Raji (cell line): ENCODE data around the gene AP4S1.
A peak's percentile ranks its signal among the peaks of the same experiment; 100 is the strongest.

Experiments used
- POLR2A ChIP-seq: IDR thresholded peaks from 2 replicates; pipeline ENCODE4 v1.6.1; 2011; ENCODE audit warnings: low read depth, low read length, control low read depth; ENCODE audit not compliant: insufficient read depth

AP4S1 gene

DNA sequence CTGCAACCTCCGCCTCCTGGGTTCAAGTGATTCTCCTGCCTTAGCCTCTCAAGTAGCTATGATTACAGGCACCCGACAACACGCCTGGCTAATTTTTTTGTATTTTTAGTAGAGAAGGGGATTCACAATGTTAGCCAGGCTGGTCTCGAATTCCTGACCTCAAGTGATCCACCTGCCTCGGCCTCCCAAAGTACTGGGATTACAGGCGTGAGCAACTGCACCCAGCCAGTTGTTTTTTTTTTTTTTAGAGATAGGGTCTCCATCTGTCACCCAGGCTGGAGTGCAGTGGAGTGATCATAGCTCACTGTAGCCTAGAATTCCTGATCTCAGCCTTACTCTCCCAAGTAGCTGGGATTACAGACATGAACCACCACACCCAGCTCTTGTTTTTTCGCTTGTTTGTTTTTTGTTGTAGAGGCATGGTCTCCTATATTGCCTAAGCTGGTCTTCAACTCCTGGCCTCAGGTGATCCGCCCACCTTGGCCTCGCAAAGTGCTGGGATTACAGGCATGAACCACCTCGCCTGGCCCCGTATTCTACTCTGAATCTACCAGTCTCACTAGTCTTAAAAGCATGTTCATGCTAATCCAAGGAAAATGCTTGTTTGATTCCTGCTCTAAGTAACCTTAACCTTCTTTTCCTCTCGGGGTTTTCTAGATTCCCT lies 32.4 kb downstream of the AP4S1 start:
- no peak for TF ChIP-seq POLR2A

DNA sequence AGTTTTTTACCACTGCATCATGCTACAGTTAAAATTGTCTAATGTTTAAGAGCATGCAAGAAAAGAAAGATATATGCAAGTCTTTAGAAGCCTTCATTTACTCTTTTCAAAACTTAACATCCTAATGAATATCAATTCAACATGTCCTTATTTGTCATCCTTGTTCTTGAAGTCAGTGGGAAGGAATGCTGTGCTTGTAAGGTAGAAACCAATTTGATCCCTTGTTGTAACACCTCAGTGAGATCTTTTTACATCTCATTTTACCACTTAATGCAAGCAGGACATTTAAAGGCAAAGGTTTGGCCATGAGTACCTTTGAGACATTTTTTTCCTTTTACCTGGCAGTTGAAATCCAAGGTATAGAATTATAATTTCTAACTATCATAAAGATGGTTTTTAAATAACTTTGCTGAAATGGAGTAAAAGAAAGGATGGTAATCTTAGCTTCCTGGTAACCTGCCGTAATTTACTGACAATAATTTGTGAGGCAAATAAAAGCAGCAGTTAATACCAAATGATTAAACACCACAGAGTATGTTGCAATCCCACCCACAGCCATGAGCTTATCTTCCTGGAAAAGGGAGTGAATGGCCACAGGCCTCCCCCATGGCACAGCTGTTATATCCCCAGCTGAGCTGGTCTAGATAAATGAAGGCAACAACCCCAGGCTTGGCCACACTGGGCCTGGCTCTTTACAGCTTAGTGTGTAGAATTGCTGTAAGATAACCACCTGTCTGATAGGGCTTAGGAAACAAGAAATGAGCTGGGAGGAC lies 33.9 kb downstream of the AP4S1 start:
- no peak for TF ChIP-seq POLR2A

DNA sequence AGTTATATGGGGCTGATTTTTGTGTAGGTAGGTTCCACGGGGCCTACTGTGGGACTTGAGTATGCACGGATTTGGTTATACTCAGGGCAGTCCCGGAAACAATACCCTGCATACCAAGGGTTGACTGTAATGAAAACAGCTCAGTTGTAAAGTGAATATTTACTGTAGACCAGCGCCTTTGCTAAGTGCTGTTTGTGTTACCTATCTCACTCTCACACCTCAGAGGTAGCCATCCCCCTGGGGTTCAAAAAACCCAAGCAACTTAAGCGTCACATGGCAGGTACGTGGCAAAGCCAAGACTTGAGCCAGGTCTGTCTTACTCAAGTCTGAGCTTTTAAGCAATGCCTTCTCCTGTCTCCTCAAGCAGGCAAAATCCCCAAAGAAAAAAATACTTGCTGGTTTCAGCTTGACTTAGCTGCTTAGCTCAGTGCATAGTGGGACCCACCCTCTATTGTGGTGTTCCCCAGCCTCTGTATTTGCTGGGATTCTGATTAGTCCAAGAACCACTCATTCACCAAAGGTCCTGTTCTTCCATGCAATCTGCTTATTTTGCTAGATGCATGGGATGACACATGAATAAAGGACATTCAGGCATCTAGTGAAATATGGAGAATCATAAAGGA lies 34.9 kb downstream of the AP4S1 start:
- no peak for TF ChIP-seq POLR2A

DNA sequence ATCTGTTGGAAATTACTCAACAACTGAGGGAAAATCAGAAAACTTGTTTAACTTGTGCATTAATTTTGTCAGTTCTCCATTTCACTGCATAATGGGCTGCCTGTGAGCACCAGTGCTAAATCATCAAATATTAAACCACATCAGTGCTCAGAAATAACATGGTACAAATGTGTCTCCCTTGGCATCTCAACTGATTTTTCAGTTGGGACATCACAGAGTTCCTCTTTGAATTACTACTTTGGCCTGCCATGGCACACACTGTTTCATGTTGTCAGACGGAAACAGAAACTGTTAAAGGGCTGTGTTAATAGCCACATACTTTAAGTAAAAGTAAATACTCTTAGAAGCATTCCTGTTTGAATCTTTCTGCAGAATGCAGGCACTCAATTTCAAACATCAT lies 42.8 kb downstream of the AP4S1 start:
- TF ChIP-seq POLR2A, result no peak

DNA sequence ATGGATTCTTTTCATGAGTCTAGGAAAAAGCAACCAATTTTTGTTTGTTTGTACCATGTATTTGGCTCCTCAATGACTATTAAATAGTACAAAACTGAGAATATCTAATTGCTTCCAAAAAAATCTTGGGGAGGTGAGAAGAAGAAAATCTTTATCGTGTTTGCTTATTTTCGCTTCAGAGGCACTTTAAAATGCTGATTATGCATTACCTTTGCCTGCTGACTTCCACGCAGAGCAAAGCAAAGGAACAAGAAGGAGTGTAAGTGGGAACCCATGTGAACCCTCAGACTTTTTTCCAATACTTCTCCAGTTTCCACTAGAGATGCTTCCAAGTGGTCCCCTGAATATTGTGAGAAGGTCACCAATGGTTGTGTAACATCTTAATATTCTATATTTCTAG lies 43.9 kb downstream of the AP4S1 start:
- TF ChIP-seq POLR2A, result no peak

DNA sequence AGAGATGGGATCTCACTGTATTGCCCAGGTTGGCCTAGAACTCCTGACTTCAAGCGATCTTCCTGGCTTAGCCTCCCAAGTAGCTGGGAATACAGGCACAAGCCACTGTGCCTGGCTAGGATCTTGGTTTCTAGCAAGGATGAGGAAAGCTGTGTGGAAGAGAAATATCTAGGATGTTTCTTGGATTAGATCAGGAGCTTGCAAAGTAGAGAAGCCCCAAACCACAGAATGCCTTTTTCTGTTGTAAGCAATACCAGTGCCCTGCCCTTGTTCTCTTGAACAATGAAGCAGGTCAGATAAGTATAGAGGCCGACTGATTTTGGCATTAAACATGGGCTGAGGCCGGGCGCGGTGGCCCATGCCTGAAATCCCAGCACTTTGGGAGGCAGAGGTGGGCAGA lies 45.0 kb downstream of the AP4S1 start:
- no peak for TF ChIP-seq POLR2A

DNA sequence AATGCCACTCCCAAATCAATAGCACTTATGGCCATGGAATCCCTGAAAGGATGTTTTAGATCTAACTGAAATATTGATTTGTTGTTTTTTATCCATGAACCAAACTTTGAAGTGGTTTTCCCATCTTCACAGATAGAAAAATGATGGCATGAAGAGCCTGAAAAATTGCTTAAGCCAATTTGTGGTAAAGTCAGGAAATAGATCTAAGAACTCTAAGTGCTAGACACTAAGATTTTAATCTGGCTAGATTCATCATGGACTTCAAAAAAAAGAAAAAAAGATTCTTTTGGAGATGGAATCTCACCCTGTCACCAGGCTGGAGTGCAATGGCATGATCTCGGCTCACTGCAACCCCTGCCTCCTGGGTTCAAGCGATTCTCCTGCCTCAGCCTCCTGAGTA lies 45.7 kb downstream of the AP4S1 start:
- TF ChIP-seq POLR2A, result no peak

DNA sequence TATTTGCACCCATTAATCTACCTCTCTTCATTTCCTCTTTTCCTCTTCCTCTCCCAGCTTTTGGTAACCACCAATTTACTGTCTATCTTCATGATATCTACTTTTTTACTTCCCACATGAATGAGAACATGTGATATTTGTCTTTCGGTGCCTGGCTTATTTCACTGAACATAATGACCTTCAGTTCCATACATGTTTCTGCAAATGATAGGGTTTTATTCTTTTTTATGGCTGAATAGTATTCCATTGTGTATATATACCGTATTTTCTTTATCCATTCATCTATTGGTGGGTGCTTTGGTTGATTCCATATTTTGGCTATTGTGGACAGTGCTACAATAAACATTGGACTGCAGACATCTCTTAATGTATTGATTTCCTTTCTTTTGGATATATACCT lies 49.7 kb downstream of the AP4S1 start:
- no peak for TF ChIP-seq POLR2A

DNA sequence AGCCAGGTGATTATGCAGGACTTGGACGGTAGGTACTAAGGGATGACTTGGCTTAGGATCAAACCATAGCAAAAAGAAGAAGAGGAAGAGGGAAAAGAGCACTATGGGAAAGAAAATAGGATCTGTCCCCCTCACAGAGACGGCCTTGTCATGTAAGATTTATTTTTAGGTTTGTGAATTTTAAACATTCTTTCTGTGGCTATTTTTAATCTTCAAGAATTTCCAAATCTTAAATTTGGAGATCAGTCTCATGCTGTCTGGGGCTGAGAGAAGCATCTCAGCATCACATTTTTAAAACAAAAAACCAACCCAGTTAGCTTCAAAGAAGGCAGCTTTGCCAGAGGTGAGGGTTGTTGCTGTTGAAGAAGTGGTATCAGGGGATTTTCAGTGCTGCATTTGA lies 53.3 kb downstream of the AP4S1 start:
- no peak for TF ChIP-seq POLR2A

DNA sequence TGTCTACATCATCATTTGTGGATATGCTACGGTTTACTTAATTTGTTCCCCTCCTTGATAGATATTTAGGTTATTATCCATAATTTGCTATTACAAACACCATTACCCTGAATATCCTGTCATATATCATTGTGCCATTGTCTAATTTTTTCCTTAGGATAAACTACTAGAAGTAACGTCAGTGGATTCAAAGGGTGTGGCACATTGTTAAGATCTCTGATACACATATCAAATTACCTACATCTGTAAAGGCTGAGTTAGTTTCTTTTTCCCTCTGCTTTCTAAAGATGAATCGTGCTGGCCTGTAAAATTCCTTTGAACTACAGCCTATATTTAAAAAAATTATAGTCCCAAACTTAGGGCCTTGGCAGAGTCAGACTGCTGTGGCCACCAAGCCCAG lies 54.6 kb downstream of the AP4S1 start:
- no peak for TF ChIP-seq POLR2A

DNA sequence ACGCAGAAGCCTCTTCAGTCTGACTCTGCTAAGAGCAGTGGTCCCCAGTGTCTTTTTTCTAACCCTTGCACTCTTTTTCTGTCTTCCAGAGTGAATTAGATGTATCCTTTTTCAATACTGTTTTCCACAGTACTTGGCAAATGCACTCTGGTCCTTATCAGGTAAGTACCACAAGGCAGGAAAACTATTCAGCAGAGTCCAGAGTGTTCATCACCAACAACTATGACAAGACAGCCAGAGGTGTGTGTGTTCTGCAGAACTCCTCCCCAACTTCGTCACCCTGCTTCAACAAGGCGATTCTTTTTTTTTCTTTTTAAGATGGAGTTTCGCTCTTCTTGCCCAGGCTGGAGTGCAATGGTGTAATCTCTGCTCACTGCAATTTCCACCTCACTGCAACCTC lies 55.0 kb downstream of the AP4S1 start:
- TF ChIP-seq POLR2A, result no peak

DNA sequence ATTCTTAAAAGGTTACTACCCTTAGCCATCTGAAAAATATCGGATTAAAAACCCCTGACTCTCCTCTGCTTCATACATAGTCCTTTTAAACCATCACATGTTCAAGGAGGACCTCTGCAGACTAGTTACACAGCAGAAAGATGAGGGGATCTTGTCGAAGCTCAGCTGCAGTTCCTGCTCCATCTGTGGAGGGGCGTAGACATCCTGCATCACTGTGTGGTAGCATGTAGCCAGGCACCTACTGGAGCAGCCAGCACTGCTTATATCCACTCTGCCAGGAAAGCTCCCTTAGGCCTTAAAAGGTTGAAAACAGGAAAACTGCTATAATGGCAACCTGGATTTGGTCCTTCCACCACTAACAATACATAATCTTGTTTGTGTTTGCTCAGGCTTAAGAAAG lies 58.3 kb downstream of the AP4S1 start:
- no peak for TF ChIP-seq POLR2A

DNA sequence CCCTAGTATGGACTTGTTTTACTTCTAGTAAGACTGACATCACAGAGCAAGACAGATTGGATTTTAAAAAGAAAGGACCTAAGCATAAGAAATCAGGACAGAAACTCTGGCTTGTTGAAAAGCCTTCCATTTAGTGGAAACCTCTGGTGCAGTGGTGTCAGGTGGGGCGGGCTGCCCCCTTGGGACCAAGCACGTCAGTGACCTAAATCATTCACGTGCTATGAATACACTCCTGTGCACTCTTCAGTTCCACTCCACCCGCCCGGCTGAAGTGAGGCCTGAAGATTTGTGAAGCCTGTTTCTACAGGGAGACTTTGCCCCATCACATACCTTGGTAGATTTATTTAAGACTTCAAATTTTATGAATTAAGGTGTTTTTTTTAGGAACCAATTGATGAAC lies 58.9 kb downstream of the AP4S1 start:
- TF ChIP-seq POLR2A, result 0 out of 2 replicates have a peak, but pooled peaks have one; percentile 9

DNA sequence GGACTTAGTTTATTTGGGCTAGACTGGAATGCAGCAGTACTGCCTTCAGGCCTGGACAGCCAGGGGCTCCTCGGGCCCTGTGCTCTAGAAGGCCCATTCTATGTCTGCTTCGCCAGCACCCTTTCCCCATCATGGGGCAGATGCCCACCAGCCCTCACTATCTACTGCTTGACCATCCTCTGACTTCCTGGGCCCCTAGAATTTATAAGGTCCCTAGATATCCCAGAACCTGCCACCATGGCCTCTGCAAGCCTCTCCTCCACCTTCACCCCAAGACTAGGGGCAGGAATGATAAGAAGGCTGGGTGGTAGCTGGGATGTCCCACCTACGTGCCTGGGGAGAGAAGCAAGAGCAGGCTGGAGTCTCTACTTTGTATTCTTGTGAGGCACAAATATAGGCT lies 59.6 kb downstream of the AP4S1 start:
- no peak for TF ChIP-seq POLR2A

DNA sequence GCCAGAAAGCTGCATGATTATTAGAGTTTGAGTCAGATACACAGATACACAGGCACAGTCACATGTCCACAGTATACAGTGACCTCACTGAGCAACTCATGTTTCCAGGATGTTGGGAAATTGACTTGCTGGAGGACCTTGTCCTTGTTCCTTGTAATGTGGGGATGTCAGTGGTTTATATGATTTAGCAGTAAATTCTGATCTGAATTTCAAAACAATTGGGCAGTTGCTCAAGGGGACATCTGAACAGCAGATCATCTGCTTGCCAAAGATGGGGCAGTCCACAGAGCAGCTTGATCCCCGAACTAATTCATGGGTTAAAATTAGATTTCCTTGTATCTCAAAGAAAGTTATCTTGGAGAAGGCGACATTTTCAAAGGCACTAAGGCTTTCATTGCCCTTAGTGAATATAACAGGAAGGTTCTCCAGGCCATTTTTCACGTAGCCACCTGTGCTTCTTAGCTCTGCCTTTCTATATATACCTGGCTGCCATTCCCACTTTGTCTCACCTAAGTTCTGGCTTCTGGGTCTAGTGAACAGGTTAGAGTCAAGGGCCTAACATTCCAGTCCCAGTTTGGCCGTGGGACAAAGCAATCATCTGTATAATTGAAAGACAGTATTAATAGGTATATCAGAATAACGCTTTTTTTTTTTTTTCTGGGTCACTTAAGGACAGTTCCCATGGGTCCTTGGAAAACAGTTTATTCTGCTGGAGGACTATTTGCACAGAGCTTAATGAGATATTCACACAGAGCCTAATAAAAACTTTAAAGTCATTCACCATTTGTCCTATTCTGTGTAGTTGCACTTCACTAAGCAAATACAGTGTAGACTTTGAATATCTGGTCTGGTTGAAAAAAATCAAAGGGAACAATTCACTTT lies 65.7 kb downstream of the AP4S1 start:
- TF ChIP-seq POLR2A, result no peak
